SKM-1 treated with dmso at 0.1 percent for 144 hours (cell line): ENCODE data around the gene BCO1.

Experiments
- DNase-seq: peaks from one replicate; lab custom pipeline; 2025; ENCODE audit not compliant: unreplicated experiment; lab: John Stamatoyannopoulos, UW

BCO1 gene

GRCh38 chr16:81275064-81275532 is 36.6 kb downstream of the BCO1 start:
- DNase-seq, result no peak

GRCh38 chr16:81275795-81276194 is 37.3 kb downstream of the BCO1 start:
- DNase-seq, result no peak

- no peak for DNase-seq
These were observed 37.8 kb downstream of the BCO1 start for GRCh38 chr16:81276323-81276722.

GRCh38 chr16:81277541-81278080 is 39.1 kb downstream of the BCO1 start:
- DNase-seq, result no peak

- no peak for DNase-seq
These were observed 40.0 kb downstream of the BCO1 start for GRCh38 chr16:81278526-81278925.

- DNase-seq, result peak; percentile 70
These were observed 40.9 kb downstream of the BCO1 start for GRCh38 chr16:81279392-81279791.

GRCh38 chr16:81280393-81280792 is 41.9 kb downstream of the BCO1 start:
- no peak for DNase-seq

GRCh38 chr16:81283044-81283443 is 44.6 kb downstream of the BCO1 start:
- DNase-seq, result no peak

GRCh38 chr16:81284995-81285600 is 46.6 kb downstream of the BCO1 start:
- DNase-seq, result no peak

GRCh38 chr16:81286190-81286589 is 47.7 kb downstream of the BCO1 start:
- DNase-seq, result no peak

GRCh38 chr16:81291117-81291516 is 52.6 kb downstream of the BCO1 start:
- DNase-seq, result no peak

GRCh38 chr16:81292936-81293335 is 54.4 kb downstream of the BCO1 start:
- no peak for DNase-seq

- DNase-seq, result no peak
These were observed 55.7 kb downstream of the BCO1 start for GRCh38 chr16:81293909-81294802.

- DNase-seq, result no peak
These were observed 58.1 kb downstream of the BCO1 start for GRCh38 chr16:81296631-81297030.

GRCh38 chr16:81307770-81308169 is 69.3 kb downstream of the BCO1 start:
- no peak for DNase-seq

- DNase-seq, result no peak
These were observed 71.7 kb downstream of the BCO1 start for GRCh38 chr16:81310045-81310644.

- no peak for DNase-seq
These were observed 73.3 kb downstream of the BCO1 start for GRCh38 chr16:81311762-81312161.

- no peak for DNase-seq
These were observed 75.5 kb downstream of the BCO1 start for GRCh38 chr16:81313701-81314602.

- peak; percentile 95 for DNase-seq
These were observed 76.2 kb downstream of the BCO1 start, which contains the start of gene GAN for GRCh38 chr16:81314603-81315270. GAN (plus strand) TSS chr16:81314962; CDS start chr16:81315114, 152 bp downstream.
